H9 (cell line): ENCODE data around the gene EGLN3. TPM values are rescaled to one million over a fixed set of nuclear protein-coding genes. Genes with fewer than 3 reads are reported as not detected.
A peak's percentile ranks its signal among the peaks of the same experiment; 100 is the strongest.

Source experiments
- DNase-seq: peaks from one replicate; pipeline ENCODE4 v3.0.0-alpha.2; 2017
- H2AFZ ChIP-seq: one replicate; pipeline ENCODE4 v1.6.1; 2013; ENCODE audit warnings: mild to moderate bottlenecking, low read length, control low read depth, moderate library complexity
- H2AK5ac ChIP-seq: 2 replicates; pipeline ENCODE4 v1.6.1; 2013; ENCODE audit warnings: low read length, control low read depth, mixed read lengths; ENCODE audit not compliant: insufficient read length
- H2BK120ac ChIP-seq: one replicate; pipeline ENCODE4 v1.6.1; 2013; ENCODE audit warnings: low read depth, mild to moderate bottlenecking, low read length, control low read depth, inconsistent platforms; ENCODE audit not compliant: poor library complexity, severe bottlenecking
- H2BK12ac ChIP-seq: 2 replicates; pipeline ENCODE4 v1.6.1; 2013; ENCODE audit warnings: low read length, control low read depth, mixed read lengths, low read depth; ENCODE audit not compliant: insufficient read length
- H2BK15ac ChIP-seq: 2 replicates; pipeline ENCODE4 v1.6.1; 2013; ENCODE audit warnings: low read depth, low read length, control low read depth
- H2BK20ac ChIP-seq: one replicate; pipeline ENCODE4 v1.6.1; 2013; ENCODE audit warnings: low read depth, mild to moderate bottlenecking, low read length, control low read depth, inconsistent platforms; ENCODE audit not compliant: poor library complexity, severe bottlenecking
- H2BK5ac ChIP-seq: 2 replicates; pipeline ENCODE4 v1.6.1; 2013; ENCODE audit warnings: low read length, control low read depth, mixed read lengths; ENCODE audit not compliant: insufficient read length
- H3K14ac ChIP-seq: 2 replicates; pipeline ENCODE4 v1.6.1; 2013; ENCODE audit warnings: low read length, control low read depth; ENCODE audit not compliant: insufficient read depth
- H3K18ac ChIP-seq: 2 replicates; pipeline ENCODE4 v1.6.1; 2013; ENCODE audit warnings: low read depth, mild to moderate bottlenecking, mixed read lengths, low read length, control low read depth; ENCODE audit not compliant: insufficient read length
- H3K23ac ChIP-seq: 2 replicates; pipeline ENCODE4 v1.6.1; 2013; ENCODE audit warnings: low read length, control low read depth, mixed read lengths, low read depth; ENCODE audit not compliant: insufficient read length
- H3K23me2 ChIP-seq: 2 replicates; pipeline ENCODE4 v1.6.1; 2013; ENCODE audit warnings: low read depth, mild to moderate bottlenecking, mixed read lengths, low read length, control low read depth; ENCODE audit not compliant: insufficient read length, poor library complexity, severe bottlenecking
- H3K27ac ChIP-seq: 2 replicates; pipeline ENCODE4 v1.5.1; 2013; ENCODE audit warnings: low read length, control low read depth, mixed read lengths, low read depth; ENCODE audit not compliant: insufficient read length
- H3K27me3 ChIP-seq: 2 replicates; pipeline ENCODE4 v1.6.1; 2013; ENCODE audit warnings: low read length, control low read depth, inconsistent platforms; ENCODE audit not compliant: insufficient read depth
- H3K4ac ChIP-seq: 2 replicates; pipeline ENCODE4 v1.6.1; 2013; ENCODE audit warnings: low read depth, mild to moderate bottlenecking, control low read depth, inconsistent platforms, low read length, moderate library complexity
- H3K4me1 ChIP-seq: 2 replicates; pipeline ENCODE4 v1.6.1; 2013; ENCODE audit warnings: low read length, control low read depth, inconsistent platforms; ENCODE audit not compliant: insufficient read depth
- H3K4me2 ChIP-seq: 2 replicates; pipeline ENCODE4 v1.6.1; 2013; ENCODE audit warnings: low read length, control low read depth, mixed read lengths; ENCODE audit not compliant: insufficient read length, insufficient read depth
- H3K56ac ChIP-seq: 2 replicates; pipeline ENCODE4 v1.6.1; 2013; ENCODE audit warnings: low read depth, mild to moderate bottlenecking, mixed read lengths, low read length, control low read depth; ENCODE audit not compliant: insufficient read length
- H3K79me1 ChIP-seq: 2 replicates; pipeline ENCODE4 v1.6.1; 2013; ENCODE audit warnings: low read depth, mild to moderate bottlenecking, moderate library complexity, low read length, control low read depth, inconsistent platforms; ENCODE audit not compliant: insufficient read depth, poor library complexity, severe bottlenecking
- H3K79me2 ChIP-seq: 2 replicates; pipeline ENCODE4 v1.6.1; 2013; ENCODE audit warnings: low read length, control low read depth, inconsistent platforms; ENCODE audit not compliant: insufficient read depth
- H3K9ac ChIP-seq: 2 replicates; pipeline ENCODE4 v1.6.1; 2013; ENCODE audit warnings: low read length, control low read depth, mixed read lengths; ENCODE audit not compliant: insufficient read length; ENCODE audit errors: extremely low read depth
- H3K9me3 ChIP-seq: one replicate; pipeline ENCODE4 v1.6.1; 2013; ENCODE audit warnings: low read depth, low read length, inconsistent platforms; ENCODE audit not compliant: control insufficient read depth
- H3T11ph ChIP-seq: one replicate; pipeline ENCODE4 v1.6.1; 2013; ENCODE audit warnings: mild to moderate bottlenecking, low read length, control low read depth, inconsistent platforms
- H4K20me1 ChIP-seq: one replicate; pipeline ENCODE4 v1.6.1; 2013; ENCODE audit not compliant: control insufficient read depth, insufficient read length, insufficient read depth
- H4K5ac ChIP-seq: 2 replicates; pipeline ENCODE4 v1.6.1; 2013; ENCODE audit warnings: low read depth, mild to moderate bottlenecking, mixed read lengths, low read length, control low read depth; ENCODE audit not compliant: insufficient read length
- H4K8ac ChIP-seq: replicated peaks from 2 replicates; pipeline ENCODE4 v1.6.1; 2013; ENCODE audit warnings: low read length, control low read depth, mixed read lengths, low read depth; ENCODE audit not compliant: insufficient read length
- H4K91ac ChIP-seq: 2 replicates; pipeline ENCODE4 v1.6.1; 2013; ENCODE audit warnings: low read depth, mild to moderate bottlenecking, moderate library complexity, mixed read lengths, low read length, control low read depth; ENCODE audit not compliant: insufficient read length
- H3K27ac Mint-ChIP-seq, 3 experiments: 2 replicates in 2 of 3; 3 replicates in 1 of 3; pipeline ENCODE4 v1.8.0; 2020 to 2021; ENCODE audit warnings: mixed read lengths in 3 of 3, mild to moderate bottlenecking in 1 of 3, moderate library complexity in 1 of 3
- H3K27me3 Mint-ChIP-seq: 2 replicates; pipeline ENCODE4 v1.8.0; 2021; ENCODE audit warnings: low read depth, mild to moderate bottlenecking, moderate library complexity, mixed read lengths
- H3K36me3 Mint-ChIP-seq, 3 experiments: 2 replicates in 2 of 3; 3 replicates in 1 of 3; pipeline ENCODE4 v1.8.0; 2020 to 2021; ENCODE audit warnings: low read depth in 3 of 3, mixed read lengths in 3 of 3; ENCODE audit not compliant: insufficient read depth in 1 of 3
- H3K4me1 Mint-ChIP-seq, 2 experiments: 2 replicates each; pipeline ENCODE4 v1.8.0; 2020; ENCODE audit warnings: mixed read lengths in 2 of 2
- H3K4me3 Mint-ChIP-seq, 2 experiments: 2 replicates in 1 of 2; 3 replicates in 1 of 2; pipeline ENCODE4 v1.8.0; 2020 to 2021; ENCODE audit warnings: mild to moderate bottlenecking in 2 of 2, mixed read lengths in 2 of 2, moderate library complexity in 1 of 2
- H3K9me3 Mint-ChIP-seq, 2 experiments: 2 replicates in 1 of 2; 3 replicates in 1 of 2; pipeline ENCODE4 v1.8.0; 2020; ENCODE audit warnings: mild to moderate bottlenecking in 2 of 2, mixed read lengths in 2 of 2, moderate library complexity in 1 of 2
- CTCF ChIP-seq: fragments of 200-600 bp; sonication (generic); conservative IDR thresholded peaks from 3 replicates; pipeline ENCODE4 v1.8.0; 2021; ENCODE audit warnings: antibody characterized with exemption, mild to moderate bottlenecking
- WGBS: extraction: QIAGEN DNeasy Blood & Tissue Kit; methylation state at CpG from one replicate; pipeline ENCODE4 v1.1.7; 2013; ENCODE audit warnings: missing lambda C conversion rate, low lambda C conversion rate, mixed read lengths; ENCODE audit not compliant: insufficient read length; ENCODE audit errors: extremely low coverage; 5-methylcytosine and 5-hydroxymethylcytosine counted together
- total RNA-seq: library from RNA; stranded (reverse); gene quantifications from 2 replicates; pipeline ENCODE4 v1.2.1, GENCODE V29; 2021

Gene EGLN3
- total RNA-seq, 1 experiment from 2014 or later = 19.8 TPM

DNA sequence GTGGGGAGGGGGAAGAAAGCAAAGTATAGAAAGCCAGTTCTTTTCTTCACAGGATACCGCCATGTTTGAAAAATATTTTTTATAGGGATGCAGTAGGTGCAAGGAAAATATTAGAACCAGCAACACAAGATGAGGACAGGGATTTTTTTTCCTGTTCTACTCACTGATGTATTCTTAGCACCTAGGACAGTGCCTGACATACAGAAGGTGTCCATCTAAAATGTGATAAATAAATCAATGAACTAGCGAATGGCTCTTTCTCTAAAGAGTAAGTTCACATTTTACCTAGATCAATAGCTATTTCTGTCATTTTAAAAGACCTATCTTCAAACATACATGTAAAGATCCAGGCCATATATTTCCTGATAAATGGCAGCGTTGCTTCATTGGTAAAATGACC, 18.8 kb downstream of the EGLN3 start:
- Histone ChIP-seq H3K23me2 (no peaks in the 10 kb centered on the region), H2AFZ (no peak overlapping the region), H2BK12ac (no peak overlapping the region), H3K18ac (no peak overlapping the region), H4K91ac (no peak overlapping the region), H3K79me2 (peaks cover 5% of the 10 kb centered on the region; the same call in 1 of the 2 replicates), H4K8ac (no peak overlapping the region), H3K4ac (no peak overlapping the region), H3K27ac (no peak overlapping the region), H2BK15ac (no peak overlapping the region), H4K5ac (no peak overlapping the region), H3K9me3 (no peaks in the 10 kb centered on the region), H2BK5ac (no peak overlapping the region), H3K79me1 (no peaks in the 10 kb centered on the region), H3T11ph (no peak overlapping the region), H3K4me2 (no peak overlapping the region), H2AK5ac (no peak overlapping the region), H3K9ac (no peak overlapping the region), H2BK120ac (no peak overlapping the region), H3K23ac (no peak overlapping the region), H3K4me1 (peaks cover 17% of the 10 kb centered on the region; the same call in 1 of the 2 replicates), H3K27me3 (no peaks in the 10 kb centered on the region), H4K20me1 (no peaks in the 10 kb centered on the region), H3K14ac (no peak overlapping the region), H3K56ac (no peak overlapping the region), H2BK20ac (no peak overlapping the region)
- Mint-ChIP-seq H3K4me1 (peaks cover 63 to 64% of the 10 kb centered on the region in 2 experiments), H3K36me3 (peaks cover 17 to 41% (median 36%) of the 10 kb centered on the region in 3 experiments; a peak in 6 of 7 replicates), H3K27me3 (no peaks in the 10 kb centered on the region), H3K4me3 (no peak overlapping the region), H3K27ac (peak overlapping the region in 2 of 3 experiments; percentile 45 to 90; a peak in 3 of 7 replicates), H3K9me3 (no peaks in the 10 kb centered on the region)
- DNase-seq = no peak
- no peak for TF ChIP-seq CTCF
- WGBS = no CpG with 5 or more reads among the region's 3 CpGs
